Gastroesophageal sphincter (tissue), 4 donors: ENCODE results near the gene CD300LB. TPM values are rescaled to one million over a fixed set of nuclear protein-coding genes. Genes with fewer than 3 reads are reported as not detected.

Experiments
- ATAC-seq: fragments of 150-250 bp; one replicate; pipeline ENCODE4 v1.9.1; 2016; ENCODE audit warnings: mild to moderate bottlenecking, moderate library complexity
- H3K27ac ChIP-seq, 4 donors: fragments of 200-600 bp; sonication (generic) in 3 of 4; 1 replicate in 3 of 4; 2 replicates in 1 of 4; pipeline ENCODE4 v1.5.1; 2016 to 2019
- H3K27me3 ChIP-seq: fragments of 200-600 bp; sonication (generic); one replicate; pipeline ENCODE4 v1.5.1; 2019
- H3K36me3 ChIP-seq, 2 donors: fragments of 200-600 bp; sonication (generic); one replicate each; pipeline ENCODE4 v1.5.1; 2019; ENCODE audit warnings: control low read depth in 1 of 2
- H3K4me1 ChIP-seq, 3 donors: fragments of 200-600 bp; sonication (generic); 1 replicate in 2 of 3; 2 replicates in 1 of 3; pipeline ENCODE4 v1.5.1; 2016 to 2019; ENCODE audit warnings: control low read depth in 2 of 3
- H3K4me3 ChIP-seq, 2 donors: fragments of 200-600 bp; sonication (generic); one replicate each; pipeline ENCODE4 v1.5.1; 2019; ENCODE audit warnings: mild to moderate bottlenecking in 1 of 2, moderate library complexity in 1 of 2
- H3K9me3 ChIP-seq, 3 donors: fragments of 200-600 bp; sonication (generic); one replicate each; pipeline ENCODE4 v1.5.1; 2017 to 2019; ENCODE audit warnings: control low read depth in 2 of 3
- EP300 ChIP-seq: sonication (generic); formaldehyde crosslinking; IDR thresholded peaks from one replicate; pipeline ENCODE4 v1.6.1; 2017; ENCODE audit warnings: antibody characterized with exemption, mild to moderate bottlenecking
- POLR2A ChIP-seq, 2 donors: fragments of 450-650 bp; IDR thresholded peaks; one replicate each; pipeline ENCODE4 v1.6.1; 2017; ENCODE audit warnings: antibody characterized with exemption in 2 of 2, mild to moderate bottlenecking in 2 of 2, moderate library complexity in 1 of 2
- POLR2AphosphoS5 ChIP-seq: sonication (generic); formaldehyde crosslinking; IDR thresholded peaks from one replicate; pipeline ENCODE4 v1.6.1; 2017; ENCODE audit warnings: antibody characterized with exemption
- WGBS, 2 donors: methylation state at CpG; one replicate each; pipeline ENCODE4 v1.1.5; 2018; ENCODE audit warnings: low coverage in 1 of 2; 5-methylcytosine and 5-hydroxymethylcytosine counted together
- total RNA-seq, 4 donors: library from RNA; depleted of rRNA; stranded (reverse); fragments of >200 nt; gene quantifications; one replicate each; pipeline ENCODE4 v1.1.0, GENCODE V29; 2016
- TF ChIP-seq, protein P1 (sequence below), 4 experiments: fragments of 200-600 bp in 2 of 4; fragments of 450-650 bp in 2 of 4; sonication (generic) in 1 of 4; IDR thresholded peaks; one replicate each; pipeline ENCODE4 v1.5.1; 2017 to 2019; ENCODE audit warnings: antibody characterized with exemption in 4 of 4, mild to moderate bottlenecking in 2 of 4, moderate library complexity in 2 of 4

The CD300LB gene
- total RNA-seq, 4 donors from 2014 or later, result 0.67 to 1.0 TPM; not detected in 2

GRCh38 chr17:74573169-74573568 is 41.9 kb upstream of the CD300LB start:
- no peak overlapping the region for H3K27ac ChIP-seq
- peaks cover 32% of the 10 kb centered on the region for H3K27me3 ChIP-seq
- H3K4me1 ChIP-seq, result no peaks in the 10 kb centered on the region
- 20 to 100% methylated on average over 1 of the region's 3 CpGs for WGBS, 2 donors
- H3K9me3 ChIP-seq, result peaks cover 0 to 8% (median 0%) of the 10 kb centered on the region in 3 donors
- no peak for ATAC-seq
- H3K36me3 ChIP-seq, result no peaks in the 10 kb centered on the region
- H3K4me3 ChIP-seq, result no peak overlapping the region
- TF ChIP-seq POLR2A (IDR thresholded peaks at IDR 0.05) (no peak), POLR2AphosphoS5 (no peak), EP300 (no peak)
- TF ChIP-seq, protein P1, sequence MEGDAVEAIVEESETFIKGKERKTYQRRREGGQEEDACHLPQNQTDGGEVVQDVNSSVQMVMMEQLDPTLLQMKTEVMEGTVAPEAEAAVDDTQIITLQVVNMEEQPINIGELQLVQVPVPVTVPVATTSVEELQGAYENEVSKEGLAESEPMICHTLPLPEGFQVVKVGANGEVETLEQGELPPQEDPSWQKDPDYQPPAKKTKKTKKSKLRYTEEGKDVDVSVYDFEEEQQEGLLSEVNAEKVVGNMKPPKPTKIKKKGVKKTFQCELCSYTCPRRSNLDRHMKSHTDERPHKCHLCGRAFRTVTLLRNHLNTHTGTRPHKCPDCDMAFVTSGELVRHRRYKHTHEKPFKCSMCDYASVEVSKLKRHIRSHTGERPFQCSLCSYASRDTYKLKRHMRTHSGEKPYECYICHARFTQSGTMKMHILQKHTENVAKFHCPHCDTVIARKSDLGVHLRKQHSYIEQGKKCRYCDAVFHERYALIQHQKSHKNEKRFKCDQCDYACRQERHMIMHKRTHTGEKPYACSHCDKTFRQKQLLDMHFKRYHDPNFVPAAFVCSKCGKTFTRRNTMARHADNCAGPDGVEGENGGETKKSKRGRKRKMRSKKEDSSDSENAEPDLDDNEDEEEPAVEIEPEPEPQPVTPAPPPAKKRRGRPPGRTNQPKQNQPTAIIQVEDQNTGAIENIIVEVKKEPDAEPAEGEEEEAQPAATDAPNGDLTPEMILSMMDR (IDR thresholded peaks at IDR 0.05), result no peak

- Histone ChIP-seq H3K4me1 (no peaks in the 10 kb centered on the region), H3K27ac (no peak overlapping the region), H3K27me3 (peaks cover 32% of the 10 kb centered on the region), H3K9me3 (peaks cover 0 to 8% (median 0%) of the 10 kb centered on the region in 3 donors), H3K36me3 (no peaks in the 10 kb centered on the region), H3K4me3 (no peak overlapping the region)
- no peak for TF ChIP-seq EP300
- TF ChIP-seq, protein P1 (IDR thresholded peaks at IDR 0.05), result no peak
- WGBS, 2 donors, result 79% methylated on average over 4 of the region's 4 CpGs; no CpG with 5 or more reads in 1 of the 2 donors
- ATAC-seq, result no peak
Observed at GRCh38 chr17:74571621-74572270, 40.5 kb upstream of the CD300LB start.

- 71 to 77% methylated on average over 9 to 15 of the region's 32 CpGs for WGBS, 2 donors
- peak; percentile 38 for ATAC-seq
- Histone ChIP-seq H3K4me1 (no peaks in the 10 kb centered on the region), H3K27me3 (peaks cover 40% of the 10 kb centered on the region), H3K4me3 (no peak overlapping the region), H3K27ac (no peak overlapping the region), H3K36me3 (no peaks in the 10 kb centered on the region), H3K9me3 (peaks cover 0 to 8% (median 0%) of the 10 kb centered on the region in 3 donors)
- TF ChIP-seq POLR2AphosphoS5 (peak; percentile 86), POLR2A (IDR thresholded peaks at IDR 0.05) (no peak)
Observed at GRCh38 chr17:74569020-74570003, 38.0 kb upstream of the CD300LB start.

- ATAC-seq, result no peak
- TF ChIP-seq POLR2AphosphoS5 (peak; percentile 9), EP300 (no peak), POLR2A (IDR thresholded peaks at IDR 0.05) (no peak)
- WGBS, 2 donors, result 57 to 65% methylated on average over 2 to 4 of the region's 4 CpGs
Observed at GRCh38 chr17:74568106-74568873, 37.0 kb upstream of the CD300LB start.

DNA sequence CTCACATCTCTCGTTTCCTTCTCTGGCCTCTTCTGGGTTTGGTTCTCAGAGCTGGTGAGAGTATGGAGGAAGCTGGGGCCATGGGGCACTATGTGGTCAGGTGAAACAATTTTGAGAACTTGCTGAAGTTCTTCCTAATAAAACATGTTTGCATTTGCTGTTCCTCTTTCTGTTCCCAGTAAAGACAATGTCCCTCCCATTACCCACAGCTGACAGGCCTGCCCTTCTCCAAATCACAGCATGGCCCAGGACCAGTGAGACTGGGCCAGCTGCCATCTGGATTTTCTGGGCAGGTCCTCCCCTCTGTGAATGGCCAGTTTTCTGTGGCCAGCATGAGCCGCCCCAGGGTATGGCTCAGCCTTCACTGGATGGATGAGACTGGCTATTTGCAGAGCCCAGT is 36.1 kb upstream of the CD300LB start, which contains the start of gene CD300H:
CD300H (minus strand) TSS at position 113 of the 400 bp plus-strand sequence.
- Histone ChIP-seq H3K36me3 (no peaks in the 10 kb centered on the region), H3K4me1 (no peaks in the 10 kb centered on the region), H3K27me3 (peaks cover 41% of the 10 kb centered on the region), H3K4me3 (no peak within 1 kb of the TSS), H3K9me3 (peaks cover 0 to 6% (median 0%) of the 10 kb centered on the region in 3 donors), H3K27ac (no peak within 1 kb of the TSS)
- no peak for ATAC-seq
- WGBS, 2 donors, result 68 to 71% methylated on average over 1 to 2 of the region's 2 CpGs
- TF ChIP-seq POLR2AphosphoS5, result no peak
- TF ChIP-seq EP300, result no peak
- TF ChIP-seq, protein P1 (IDR thresholded peaks at IDR 0.05), result no peak
- TF ChIP-seq POLR2A (IDR thresholded peaks at IDR 0.05), result no peak

More at GRCh38 chr17:74568106-74568873, 37.0 kb upstream of the CD300LB start:
- peaks cover 0 to 8% (median 0%) of the 10 kb centered on the region in 3 donors for H3K9me3 ChIP-seq
- H3K4me1 ChIP-seq, result no peaks in the 10 kb centered on the region
- H3K27ac ChIP-seq, result no peak overlapping the region
- H3K4me3 ChIP-seq, result no peak overlapping the region
- H3K27me3 ChIP-seq, result peaks cover 43% of the 10 kb centered on the region
- H3K36me3 ChIP-seq, result no peaks in the 10 kb centered on the region
